Liver (tissue), 9 donors: ENCODE measurements around the gene ALDH3B2. TPM values are rescaled to one million over a fixed set of nuclear protein-coding genes. Genes with fewer than 3 reads are reported as not detected.
"Not testable (repeated sequence)": the region's sequence is repeated elsewhere in the genome, so short reads cannot be mapped to it uniquely, and the experiment has no call there.

Experiments used
- DNase-seq: peaks from one replicate; pipeline ENCODE4 v3.0.0-alpha.2; 2017; ENCODE audit warnings: low spot score
- H3K27ac ChIP-seq, 2 donors: one replicate each; pipeline ENCODE4 v1.7.0; 2013; ENCODE audit warnings: inconsistent platforms in 2 of 2, low read length in 2 of 2, control low read depth in 1 of 2, low read depth in 1 of 2, mild to moderate bottlenecking in 1 of 2
- H3K27me3 ChIP-seq, 4 donors: one replicate each; pipeline versions ENCODE4 v1.6.1 to v1.7.0; 2013; ENCODE audit warnings: low read length in 3 of 4, inconsistent platforms in 1 of 4, mild to moderate bottlenecking in 1 of 4, moderate library complexity in 1 of 4; ENCODE audit not compliant: control insufficient read depth in 4 of 4, insufficient read depth in 4 of 4
- H3K36me3 ChIP-seq, 4 donors: one replicate each; pipeline versions ENCODE4 v1.6.1 to v1.7.0; 2013; ENCODE audit warnings: low read length in 3 of 4, mild to moderate bottlenecking in 3 of 4, low read depth in 1 of 4, moderate library complexity in 1 of 4; ENCODE audit not compliant: control insufficient read depth in 4 of 4, insufficient read depth in 3 of 4
- H3K4me1 ChIP-seq, 4 donors: one replicate each; pipeline versions ENCODE4 v1.6.1 to v1.7.0; 2013; ENCODE audit warnings: low read length in 3 of 4, mild to moderate bottlenecking in 3 of 4, moderate library complexity in 1 of 4; ENCODE audit not compliant: control insufficient read depth in 4 of 4, insufficient read depth in 4 of 4
- H3K4me3 ChIP-seq, 3 donors: one replicate each; pipeline versions ENCODE4 v1.6.1 to v1.7.0; 2013; ENCODE audit warnings: low read length in 3 of 3, control low read depth in 1 of 3, low read depth in 1 of 3, mild to moderate bottlenecking in 1 of 3
- H3K9ac ChIP-seq, 2 donors: one replicate each; pipeline ENCODE4 v1.7.0; 2013; ENCODE audit warnings: low read length in 2 of 2, mild to moderate bottlenecking in 2 of 2, moderate library complexity in 2 of 2, control low read depth in 1 of 2, low read depth in 1 of 2
- H3K9me3 ChIP-seq, 4 donors: one replicate each; pipeline versions ENCODE4 v1.6.1 to v1.7.0; 2013; ENCODE audit warnings: low read length in 3 of 4; ENCODE audit not compliant: control insufficient read depth in 4 of 4
- HNF4A ChIP-seq, 2 donors: conservative IDR thresholded peaks; 2 replicates each; pipeline ENCODE4 v1.6.1; 2016; ENCODE audit warnings: antibody characterized with exemption in 2 of 2, mild to moderate bottlenecking in 2 of 2
- RXRA ChIP-seq, 2 donors: IDR thresholded peaks; 2 replicates each; pipeline ENCODE4 v1.6.1; 2017 to 2018; ENCODE audit warnings: antibody characterized with exemption in 2 of 2, mild to moderate bottlenecking in 1 of 2
- SP1 ChIP-seq: IDR thresholded peaks from 2 replicates; pipeline ENCODE4 v1.6.1; 2018; ENCODE audit warnings: antibody characterized with exemption, mild to moderate bottlenecking
- WGBS: extraction: QIAGEN DNeasy Blood & Tissue Kit; methylation state at CpG from one replicate; pipeline ENCODE4 v1.1.7; 2013; 5-methylcytosine and 5-hydroxymethylcytosine counted together
- polyA plus RNA-seq, 2 donors: library from polyadenylated mRNA; stranded (reverse) in 1 of 2; unstranded in 1 of 2; fragments of 200-250 nt in 1 of 2; fragments of >200 nt in 1 of 2; fragmentation: Nextera tagmentation in 1 of 2; extraction: Ambion mirVana in 1 of 2; gene quantifications; one replicate each; pipeline versions ENCODE4 v1.2.1 to v1.2.3, GENCODE V29; 2013 to 2015
- total RNA-seq, 2 donors: library from RNA; depleted of rRNA; stranded (reverse); fragments of >200 nt; gene quantifications; one replicate each; pipeline ENCODE4 v1.2.3, GENCODE V29; 2014
- donor health status: healthy.
- donor health status: healthy.
- donor health status: healthy.
- donor health status: healthy.
- donor health status: healthy.

Gene ALDH3B2
- total and polyA plus RNA-seq, 4 donors, result not detected

- not testable (repeated sequence) for DNase-seq, H3K36me3 ChIP-seq, H3K27me3 ChIP-seq, H3K9ac ChIP-seq, H3K9me3 ChIP-seq, H3K4me1 ChIP-seq, H3K27ac ChIP-seq, H3K4me3 ChIP-seq
- TF ChIP-seq HNF4A (conservative IDR thresholded peaks at IDR 0.05) (peak; percentile 25 to 42), SP1 (peak; percentile 44), RXRA (IDR thresholded peaks at IDR 0.05) (peak in 1 of 2 donors; percentile 70)
- 56% methylated on average over 7 of the region's 7 CpGs for WGBS
These were observed 51.5 kb downstream of the ALDH3B2 start for GRCh38 chr11:67622905-67623304.

- not testable (repeated sequence) for H3K27me3 ChIP-seq, H3K9me3 ChIP-seq, H3K27ac ChIP-seq, DNase-seq, H3K9ac ChIP-seq, H3K4me1 ChIP-seq, H3K4me3 ChIP-seq, H3K36me3 ChIP-seq
- WGBS, result 69% methylated on average over 3 of the region's 3 CpGs
These were observed 52.5 kb downstream of the ALDH3B2 start for GRCh38 chr11:67621928-67622327.

GRCh38 chr11:67620621-67621020 is 53.8 kb downstream of the ALDH3B2 start:
- not testable (repeated sequence) for H3K9ac ChIP-seq, H3K27ac ChIP-seq, H3K27me3 ChIP-seq, H3K4me3 ChIP-seq, H3K36me3 ChIP-seq, H3K9me3 ChIP-seq, DNase-seq
- peaks cover 3 to 18% (median 11%) of the 10 kb centered on the region in 4 donors for H3K4me1 ChIP-seq
- WGBS, result 95% methylated on average over 13 of the region's 13 CpGs

- not testable (repeated sequence) for H3K27me3 ChIP-seq, H3K27ac ChIP-seq, H3K9me3 ChIP-seq, H3K4me3 ChIP-seq, H3K9ac ChIP-seq, DNase-seq, H3K36me3 ChIP-seq
- peaks cover 3 to 18% (median 12%) of the 10 kb centered on the region in 4 donors for H3K4me1 ChIP-seq
- 93% methylated on average over 33 of the region's 33 CpGs for WGBS
These were observed 54.5 kb downstream of the ALDH3B2 start for GRCh38 chr11:67619683-67620618.

- H3K9ac ChIP-seq, H3K36me3 ChIP-seq, H3K9me3 ChIP-seq, H3K27ac ChIP-seq, H3K27me3 ChIP-seq, H3K4me3 ChIP-seq, DNase-seq: not testable (repeated sequence)
- WGBS, result 96% methylated on average over 40 of the region's 40 CpGs
- peaks cover 3 to 22% (median 13%) of the 10 kb centered on the region in 4 donors for H3K4me1 ChIP-seq
These were observed 55.3 kb downstream of the ALDH3B2 start for GRCh38 chr11:67618901-67619659.
